Tibial artery (tissue), 4 donors: ENCODE data around the gene VTCN1.
"Not testable (repeated sequence)": the region's sequence is repeated elsewhere in the genome, so short reads cannot be mapped to it uniquely, and the experiment has no call there.

Experiments used
- DNase-seq, 2 donors: peaks; one replicate each; pipeline ENCODE4 v3.0.0-alpha.2; 2019
- H3K27ac ChIP-seq, 2 donors: fragments of 200-600 bp; sonication (generic) in 1 of 2; 1 replicate in 1 of 2; 2 replicates in 1 of 2; pipeline ENCODE4 v1.5.1; 2018 to 2019; ENCODE audit warnings: mild to moderate bottlenecking in 1 of 2
- H3K27me3 ChIP-seq, 2 donors: fragments of 200-600 bp; sonication (generic) in 1 of 2; one replicate each; pipeline versions ENCODE4 v1.5.1 to v1.6.0; 2016 to 2019
- H3K36me3 ChIP-seq, 3 donors: fragments of 200-600 bp; sonication (generic) in 2 of 3; one replicate each; pipeline ENCODE4 v1.5.1; 2016 to 2019; ENCODE audit warnings: mild to moderate bottlenecking in 2 of 3
- H3K4me1 ChIP-seq, 4 donors: fragments of 200-600 bp; sonication (generic) in 2 of 4; 1 replicate in 3 of 4; 2 replicates in 1 of 4; pipeline ENCODE4 v1.5.1; 2016 to 2019
- H3K4me3 ChIP-seq, 2 donors: fragments of 200-600 bp; sonication (generic) in 1 of 2; 1 replicate in 1 of 2; 2 replicates in 1 of 2; pipeline ENCODE4 v1.5.1; 2018 to 2019; ENCODE audit warnings: mild to moderate bottlenecking in 2 of 2
- H3K9me3 ChIP-seq, 3 donors: fragments of 200-600 bp; sonication (generic) in 1 of 3; one replicate each; pipeline ENCODE4 v1.5.1; 2016 to 2019
- intact Hi-C: fragments of 100-400 bp; cut with DNase I; formaldehyde crosslinking; loops from one replicate; pipeline ENCODE4 v1.15.0; 2023; ENCODE audit warnings: low total_unique reads
- TF ChIP-seq, protein P1 (sequence below), 2 experiments: fragments of 200-600 bp in 1 of 2; fragments of 450-650 bp in 1 of 2; IDR thresholded peaks; one replicate each; pipeline ENCODE4 v1.5.1; 2017 to 2019; ENCODE audit warnings: antibody characterized with exemption in 2 of 2, mild to moderate bottlenecking in 1 of 2, moderate library complexity in 1 of 2

Gene VTCN1, protein sequence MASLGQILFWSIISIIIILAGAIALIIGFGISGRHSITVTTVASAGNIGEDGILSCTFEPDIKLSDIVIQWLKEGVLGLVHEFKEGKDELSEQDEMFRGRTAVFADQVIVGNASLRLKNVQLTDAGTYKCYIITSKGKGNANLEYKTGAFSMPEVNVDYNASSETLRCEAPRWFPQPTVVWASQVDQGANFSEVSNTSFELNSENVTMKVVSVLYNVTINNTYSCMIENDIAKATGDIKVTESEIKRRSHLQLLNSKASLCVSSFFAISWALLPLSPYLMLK

DNA sequence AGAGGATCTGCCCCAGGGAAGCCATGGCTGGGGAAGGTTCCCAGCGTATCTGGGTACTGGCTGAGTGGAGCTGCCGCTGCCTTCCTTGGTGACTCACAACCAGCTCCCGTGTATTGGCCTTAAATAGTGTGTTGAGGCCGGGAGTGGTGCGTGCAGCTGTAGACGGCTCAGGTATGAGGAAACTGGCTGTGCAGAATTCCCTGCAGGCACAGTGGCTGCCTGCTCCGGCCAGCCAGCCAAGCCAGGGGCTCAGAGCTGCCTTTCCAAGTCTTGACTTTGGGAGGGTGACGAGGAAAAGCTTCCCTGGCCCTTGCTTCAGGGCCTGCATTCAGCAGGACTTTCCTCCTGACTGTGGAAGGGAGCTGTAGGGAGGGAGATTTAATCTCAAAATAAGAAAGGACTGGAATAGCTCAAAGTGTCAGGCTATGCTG, at the start of gene VTCN1:
TSS of gene VTCN1 (minus strand) at position 97 of the 431 bp plus-strand sequence. CDS start at position 25, 72 bp downstream.
- no peak within 1 kb of the TSS for H3K27ac ChIP-seq
- intact Hi-C loops, result no loop called here

DNA sequence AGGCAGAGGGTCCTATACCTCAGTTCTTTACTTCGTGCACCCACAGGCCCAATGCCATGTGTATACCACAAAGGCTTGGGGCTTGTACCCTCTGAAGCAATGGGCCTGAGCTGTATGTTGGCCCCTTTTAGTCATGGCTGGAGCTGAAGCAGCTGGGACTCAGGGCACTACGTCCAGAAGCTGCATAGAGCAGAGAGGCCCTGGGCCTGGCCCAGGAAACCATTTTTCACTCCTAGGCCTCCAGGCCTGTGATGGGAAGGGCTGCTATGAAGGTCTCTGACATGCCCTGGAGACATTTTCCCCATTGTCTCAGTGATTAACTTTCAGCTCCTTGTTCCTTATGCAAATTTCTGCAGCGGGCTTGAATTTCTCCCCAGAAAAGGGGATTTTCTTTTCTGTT, 48.1 kb upstream of the VTCN1 start:
- intact Hi-C loops, result loop anchor here (5.0 kb wide), 1 partner anchor 49 kb away; no protein-coding TSS in a partner anchor
- TF ChIP-seq, protein P1, sequence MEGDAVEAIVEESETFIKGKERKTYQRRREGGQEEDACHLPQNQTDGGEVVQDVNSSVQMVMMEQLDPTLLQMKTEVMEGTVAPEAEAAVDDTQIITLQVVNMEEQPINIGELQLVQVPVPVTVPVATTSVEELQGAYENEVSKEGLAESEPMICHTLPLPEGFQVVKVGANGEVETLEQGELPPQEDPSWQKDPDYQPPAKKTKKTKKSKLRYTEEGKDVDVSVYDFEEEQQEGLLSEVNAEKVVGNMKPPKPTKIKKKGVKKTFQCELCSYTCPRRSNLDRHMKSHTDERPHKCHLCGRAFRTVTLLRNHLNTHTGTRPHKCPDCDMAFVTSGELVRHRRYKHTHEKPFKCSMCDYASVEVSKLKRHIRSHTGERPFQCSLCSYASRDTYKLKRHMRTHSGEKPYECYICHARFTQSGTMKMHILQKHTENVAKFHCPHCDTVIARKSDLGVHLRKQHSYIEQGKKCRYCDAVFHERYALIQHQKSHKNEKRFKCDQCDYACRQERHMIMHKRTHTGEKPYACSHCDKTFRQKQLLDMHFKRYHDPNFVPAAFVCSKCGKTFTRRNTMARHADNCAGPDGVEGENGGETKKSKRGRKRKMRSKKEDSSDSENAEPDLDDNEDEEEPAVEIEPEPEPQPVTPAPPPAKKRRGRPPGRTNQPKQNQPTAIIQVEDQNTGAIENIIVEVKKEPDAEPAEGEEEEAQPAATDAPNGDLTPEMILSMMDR (IDR thresholded peaks at IDR 0.05), result no peak
- Histone ChIP-seq H3K36me3 (no peaks in the 10 kb centered on the region), H3K27me3 (no peaks in the 10 kb centered on the region), H3K4me1 (no peaks in the 10 kb centered on the region), H3K4me3 (no peak overlapping the region), H3K27ac (no peak overlapping the region), H3K9me3 (peaks cover 0 to 5% (median 0%) of the 10 kb centered on the region in 3 donors)
- DNase-seq, result no peak

More for the DNA sequence above, at the start of gene VTCN1:
- TF ChIP-seq, protein P1 (IDR thresholded peaks at IDR 0.05), result no peak
- no peak for DNase-seq
- Histone ChIP-seq H3K9me3 (no peaks in the 10 kb centered on the region), H3K4me3 (no peak within 1 kb of the TSS), H3K4me1 (no peaks in the 10 kb centered on the region), H3K27me3 (no peaks in the 10 kb centered on the region), H3K36me3 (no peaks in the 10 kb centered on the region)

DNA sequence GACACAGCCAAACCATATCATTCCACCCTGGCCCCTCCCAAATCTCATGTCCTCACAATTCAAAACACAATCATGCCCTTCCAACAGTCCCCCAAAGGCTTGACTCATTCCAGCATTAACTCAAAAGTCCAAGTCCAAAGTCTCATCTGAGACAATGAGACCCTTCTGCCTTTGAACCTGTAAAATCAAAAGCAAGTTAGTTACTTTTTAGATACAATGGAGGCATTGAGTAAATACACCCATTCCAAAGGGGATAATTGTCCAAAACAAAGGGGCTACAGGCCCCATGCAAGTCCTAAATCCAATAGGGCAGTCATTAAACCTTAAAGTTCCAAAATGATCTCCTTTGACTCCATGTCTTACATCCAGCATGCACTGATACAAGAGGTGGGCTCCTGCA, 47.3 kb upstream of the VTCN1 start:
- not testable (repeated sequence) for H3K36me3 ChIP-seq, DNase-seq, H3K4me1 ChIP-seq, H3K27me3 ChIP-seq, H3K4me3 ChIP-seq, H3K27ac ChIP-seq, H3K9me3 ChIP-seq
- intact Hi-C loops, result loop anchor here (5.0 kb wide), 1 partner anchor 49 kb away; no protein-coding TSS in a partner anchor

DNA sequence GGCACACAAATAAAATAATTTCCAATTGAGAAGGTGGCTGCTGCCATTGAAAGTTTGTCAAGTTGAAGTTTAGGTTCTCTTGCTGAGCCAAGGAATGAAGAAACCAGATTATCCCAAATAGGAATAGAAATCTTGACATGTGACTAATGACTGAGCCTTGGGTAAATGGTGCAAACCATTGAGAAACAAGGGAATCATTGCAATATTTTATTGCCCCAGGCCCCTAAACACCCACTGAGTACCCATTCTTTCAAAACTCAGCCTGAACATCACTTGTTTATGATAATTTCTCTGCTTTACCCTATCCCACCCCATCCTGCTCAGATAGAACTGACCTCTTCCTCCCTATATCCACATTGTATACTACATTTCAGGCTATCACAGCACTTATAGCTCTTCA, 46.6 kb upstream of the VTCN1 start:
- Histone ChIP-seq H3K27me3 (no peaks in the 10 kb centered on the region), H3K4me1 (no peaks in the 10 kb centered on the region), H3K27ac (no peak overlapping the region), H3K9me3 (peaks cover 0 to 5% (median 0%) of the 10 kb centered on the region in 3 donors), H3K4me3 (no peak overlapping the region), H3K36me3 (no peaks in the 10 kb centered on the region)
- intact Hi-C loops, result loop anchor here (5.0 kb wide), 1 partner anchor 50 kb away; no protein-coding TSS in a partner anchor
- TF ChIP-seq, protein P1 (IDR thresholded peaks at IDR 0.05), result no peak
- no peak for DNase-seq

DNA sequence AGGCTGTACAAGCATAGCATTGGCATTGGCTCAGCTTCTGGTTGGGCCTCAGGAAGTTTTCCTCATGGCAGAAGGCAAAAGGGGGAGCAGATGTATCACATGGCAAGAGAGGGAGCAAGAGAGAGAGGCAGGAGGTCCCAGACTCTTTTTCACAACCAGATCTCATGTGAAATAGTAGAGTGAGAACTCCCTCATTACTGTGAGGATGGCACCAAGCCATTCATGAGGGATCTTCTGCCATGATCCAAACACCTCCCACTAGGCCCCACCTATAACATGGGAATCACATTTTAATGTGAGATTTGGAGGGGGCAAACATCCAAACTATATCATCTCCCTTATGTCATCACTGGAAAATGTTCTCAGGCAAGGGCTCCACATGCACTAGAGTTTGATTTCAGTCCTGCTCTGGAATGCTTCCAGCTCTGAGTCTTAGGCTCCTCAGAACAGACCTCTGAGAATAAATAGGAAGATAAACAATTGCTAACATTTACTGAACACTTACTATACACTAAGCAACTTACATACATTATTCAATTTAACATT, 39.4 kb upstream of the VTCN1 start:
- Histone ChIP-seq H3K27me3 (no peaks in the 10 kb centered on the region), H3K4me1 (no peaks in the 10 kb centered on the region), H3K9me3 (no peaks in the 10 kb centered on the region), H3K27ac (no peak overlapping the region), H3K4me3 (no peak overlapping the region), H3K36me3 (no peaks in the 10 kb centered on the region)
- no peak for DNase-seq
- intact Hi-C loops, result no loop called here
- TF ChIP-seq, protein P1 (IDR thresholded peaks at IDR 0.05), result no peak

DNA sequence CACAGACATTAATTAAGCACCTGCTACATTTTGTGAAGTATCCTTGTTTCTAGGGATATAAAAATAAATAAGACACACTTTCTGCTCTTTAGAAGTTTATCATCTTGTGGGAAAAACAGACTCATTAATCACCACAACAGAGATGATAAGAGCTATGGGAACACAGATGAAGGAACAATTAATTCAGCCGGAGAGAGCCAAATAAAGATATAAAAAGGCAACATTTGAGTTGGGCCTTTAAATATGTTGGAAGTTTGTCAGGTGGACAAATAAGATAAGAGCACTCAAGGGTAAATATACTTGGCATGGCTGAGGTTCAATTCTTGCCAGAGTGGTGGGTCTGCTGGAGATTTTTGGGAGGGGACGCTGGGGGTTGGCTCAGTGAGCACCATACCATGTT, 34.2 kb upstream of the VTCN1 start:
- H3K27me3 ChIP-seq, result no peaks in the 10 kb centered on the region
- TF ChIP-seq, protein P1 (IDR thresholded peaks at IDR 0.05), result no peak

More for the DNA sequence above, 34.2 kb upstream of the VTCN1 start:
- DNase-seq, result no peak
- no peak overlapping the region for H3K27ac ChIP-seq
- H3K36me3 ChIP-seq, result no peaks in the 10 kb centered on the region
- H3K4me1 ChIP-seq, result no peaks in the 10 kb centered on the region
- intact Hi-C loops, result no loop called here
- H3K4me3 ChIP-seq, result no peak overlapping the region
- no peaks in the 10 kb centered on the region for H3K9me3 ChIP-seq
